GM19025 (cell line): Measurements from ENCODE around the gene FMOD.
"Not testable (repeated sequence)": the region's sequence is repeated elsewhere in the genome, so short reads cannot be mapped to it uniquely, and the experiment has no call there.

Source experiments
- ATAC-seq: cut with Tn5 transposase; IDR thresholded peaks from one replicate; pipeline ENCODE4 v1.9.1; 2021; ENCODE audit warnings: mild to moderate bottlenecking, low read depth, moderate library complexity; ENCODE audit not compliant: unreplicated experiment

The FMOD gene

DNA sequence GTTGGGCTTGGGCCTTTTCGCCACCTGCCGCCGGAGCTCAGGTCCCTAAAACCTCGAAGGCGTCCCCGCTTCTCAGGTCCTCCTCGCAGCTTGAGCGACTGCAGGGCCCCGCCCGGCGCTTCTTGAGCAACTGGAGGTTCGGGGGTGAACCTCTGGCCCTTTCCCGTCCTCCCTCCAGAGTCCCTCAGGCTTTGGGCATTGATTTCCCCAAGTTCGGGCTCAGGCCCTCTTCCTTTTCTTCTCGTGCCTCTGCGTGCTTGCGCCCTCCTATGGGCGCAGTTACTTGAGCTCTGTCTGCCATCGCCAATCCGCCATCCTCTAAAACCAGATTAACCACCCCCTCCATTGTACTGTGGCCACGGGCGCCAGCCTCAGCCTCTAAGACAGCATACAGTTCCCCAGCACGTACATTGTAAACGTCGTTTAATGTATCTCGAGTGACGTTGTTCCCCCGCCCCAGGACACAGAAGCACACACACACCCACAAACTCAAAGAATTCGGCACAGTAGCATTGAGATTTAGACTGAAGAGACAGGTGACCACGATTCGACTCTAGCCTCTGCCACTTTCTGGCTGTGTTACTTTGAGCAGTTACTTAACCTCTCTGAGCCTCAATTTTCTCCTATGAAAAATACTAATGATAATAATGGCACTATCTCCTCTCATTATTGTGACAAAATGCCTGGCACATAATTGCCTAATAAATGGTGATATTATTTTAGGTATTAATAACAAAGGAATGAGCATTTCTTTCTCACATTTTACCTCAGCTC lies 23.1 kb downstream of the FMOD start:
- peak; percentile 9 for ATAC-seq

DNA sequence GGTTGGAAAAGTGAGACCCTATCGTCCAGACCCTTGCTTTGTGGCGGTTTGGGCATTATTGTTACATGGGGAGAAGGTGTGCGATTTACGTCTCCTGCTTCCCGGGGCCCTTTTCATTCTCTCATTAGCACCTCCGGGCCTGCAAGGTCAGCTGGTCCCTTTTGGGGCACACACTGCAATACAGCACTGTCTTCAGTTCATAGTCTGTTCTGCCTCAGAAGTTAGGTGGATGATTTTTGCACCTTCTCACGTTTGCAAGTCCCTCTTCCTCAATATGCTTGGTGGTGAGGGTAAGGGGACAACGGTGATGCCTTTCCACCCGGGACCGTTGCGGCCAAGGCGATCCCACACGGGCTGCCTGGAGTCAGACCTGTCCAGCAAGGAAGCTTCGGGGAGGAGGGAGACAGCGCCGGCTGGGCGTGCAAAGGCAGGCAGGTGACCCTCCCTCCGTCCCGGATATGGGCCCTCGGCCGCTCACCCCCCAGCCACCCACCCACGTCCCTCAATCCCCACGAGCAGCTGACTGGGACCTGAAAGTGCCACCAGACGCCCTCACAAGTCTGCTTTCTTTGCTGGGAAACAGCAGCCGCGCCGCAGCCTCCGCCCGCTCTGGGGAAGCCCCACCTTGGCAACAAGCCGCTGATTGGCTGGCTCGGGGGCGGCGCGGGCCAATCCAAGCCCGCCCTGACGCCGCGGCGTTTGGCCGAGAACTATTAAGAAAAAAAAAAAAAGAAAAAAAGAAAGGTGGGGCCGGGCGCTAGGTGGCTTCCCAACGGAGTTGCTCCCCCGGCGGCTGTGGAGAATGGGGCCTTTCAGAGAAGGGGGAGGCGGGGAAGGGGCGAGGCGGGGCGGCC lies 23.9 kb downstream of the FMOD start:
- peak; percentile 69 for ATAC-seq

DNA sequence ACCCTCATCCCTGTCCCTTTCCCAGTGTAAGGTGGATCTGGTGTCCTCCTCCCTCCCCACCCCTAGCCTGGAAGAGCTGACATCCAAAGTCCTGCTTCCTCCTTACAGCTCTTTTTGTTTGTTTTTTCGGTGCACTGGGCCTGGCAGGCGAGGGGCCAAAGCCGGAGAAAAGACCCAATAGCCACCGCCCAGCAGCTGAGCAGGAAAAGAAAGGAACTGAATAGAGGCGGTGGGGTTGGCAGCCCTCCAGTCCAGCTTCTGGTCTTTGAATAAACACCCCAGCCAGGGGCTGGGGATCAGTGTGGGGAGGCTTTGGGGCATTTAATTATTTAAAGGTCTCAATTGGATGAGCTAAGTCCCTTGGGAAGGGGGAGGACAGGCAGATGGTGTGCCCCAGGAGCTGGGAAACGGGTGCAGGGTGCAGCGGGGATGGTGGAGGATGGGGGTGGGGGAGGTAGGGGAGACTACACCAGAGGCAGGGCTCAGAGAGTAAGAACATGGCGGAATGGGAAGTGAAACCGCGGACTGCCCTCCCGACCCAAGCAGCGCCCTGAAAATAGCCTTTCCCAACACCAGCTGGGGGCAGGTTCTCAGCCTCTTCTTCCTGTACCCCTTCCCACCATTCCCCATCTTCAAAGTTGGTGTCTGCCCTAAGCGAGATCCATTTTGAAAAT lies 25.4 kb downstream of the FMOD start:
- no peak for ATAC-seq

DNA sequence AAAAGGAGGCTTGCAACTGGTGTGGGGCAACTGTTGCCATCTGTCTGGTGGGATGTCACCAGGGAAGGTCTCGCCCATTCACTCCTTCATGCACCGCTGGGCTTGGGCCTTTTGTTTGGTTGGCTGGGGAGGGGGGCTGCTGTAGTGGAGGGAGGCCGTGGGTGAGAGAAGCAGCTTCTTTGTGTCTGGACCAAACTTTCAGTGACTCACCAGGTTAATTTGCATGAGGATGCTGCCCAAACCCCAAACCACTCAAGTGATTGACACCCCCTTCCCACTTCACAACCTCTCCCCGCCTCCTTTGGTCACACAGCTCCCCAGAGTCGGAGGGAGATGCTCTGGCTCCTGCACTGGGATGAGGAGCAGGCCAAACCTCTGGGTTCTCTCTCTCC lies 25.9 kb downstream of the FMOD start:
- peak; percentile 33 for ATAC-seq

- no peak for ATAC-seq
These were observed 26.6 kb downstream of the FMOD start for GRCh38 chr1:203324105-203325025.

DNA sequence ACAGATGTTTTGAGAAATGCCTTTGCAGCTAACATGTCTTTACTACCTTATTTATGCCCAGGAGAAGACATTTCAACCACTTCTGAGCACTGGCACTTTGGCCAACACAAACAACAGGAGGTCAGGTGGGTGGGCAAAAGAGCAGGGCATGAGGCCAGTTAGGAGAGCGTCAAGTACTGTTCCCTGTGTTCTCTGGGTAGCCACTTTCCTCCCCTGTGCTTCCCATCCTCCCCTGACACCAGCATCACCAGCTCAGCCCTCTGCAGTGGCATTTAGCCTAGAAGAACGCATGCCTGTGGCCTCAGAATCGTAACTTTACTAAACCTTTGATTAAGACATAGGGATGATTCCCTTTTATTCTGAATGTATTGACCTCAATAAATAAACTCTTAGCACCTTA lies 27.3 kb downstream of the FMOD start:
- no peak for ATAC-seq

DNA sequence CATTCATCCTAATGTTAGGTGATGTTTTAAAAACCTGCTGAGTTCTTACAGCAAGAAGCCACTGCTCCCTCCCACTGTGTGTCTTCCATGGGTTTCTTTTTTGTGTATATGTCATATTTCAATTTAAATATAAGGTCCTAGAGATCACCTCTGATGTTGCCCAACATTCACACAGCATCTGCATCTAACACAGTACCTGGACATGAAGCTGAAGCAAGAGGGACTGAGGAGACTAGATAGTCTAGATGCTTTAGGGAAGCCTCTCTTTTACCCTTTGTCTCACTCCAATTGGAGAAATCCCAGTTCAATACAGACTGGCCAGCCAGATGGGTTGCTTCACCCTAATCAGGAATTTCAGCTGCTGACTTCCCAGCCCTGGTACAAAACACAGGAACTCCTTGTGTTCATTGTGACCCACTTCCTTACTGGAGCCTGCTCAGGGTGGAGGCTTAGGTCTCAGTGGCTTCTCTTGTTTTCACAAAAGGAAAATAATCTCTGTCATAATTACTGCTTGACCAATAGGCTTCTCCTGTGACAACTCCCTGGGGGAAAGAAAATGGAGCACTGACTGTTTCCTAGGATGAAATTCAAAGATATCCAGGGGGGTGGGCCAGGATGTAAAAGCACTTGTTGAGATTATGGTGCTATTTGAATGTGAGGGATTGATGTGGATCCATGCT lies 28.3 kb downstream of the FMOD start:
- ATAC-seq: no peak

GRCh38 chr1:203321273-203322052 lies 29.5 kb downstream of the FMOD start:
- no peak for ATAC-seq

DNA sequence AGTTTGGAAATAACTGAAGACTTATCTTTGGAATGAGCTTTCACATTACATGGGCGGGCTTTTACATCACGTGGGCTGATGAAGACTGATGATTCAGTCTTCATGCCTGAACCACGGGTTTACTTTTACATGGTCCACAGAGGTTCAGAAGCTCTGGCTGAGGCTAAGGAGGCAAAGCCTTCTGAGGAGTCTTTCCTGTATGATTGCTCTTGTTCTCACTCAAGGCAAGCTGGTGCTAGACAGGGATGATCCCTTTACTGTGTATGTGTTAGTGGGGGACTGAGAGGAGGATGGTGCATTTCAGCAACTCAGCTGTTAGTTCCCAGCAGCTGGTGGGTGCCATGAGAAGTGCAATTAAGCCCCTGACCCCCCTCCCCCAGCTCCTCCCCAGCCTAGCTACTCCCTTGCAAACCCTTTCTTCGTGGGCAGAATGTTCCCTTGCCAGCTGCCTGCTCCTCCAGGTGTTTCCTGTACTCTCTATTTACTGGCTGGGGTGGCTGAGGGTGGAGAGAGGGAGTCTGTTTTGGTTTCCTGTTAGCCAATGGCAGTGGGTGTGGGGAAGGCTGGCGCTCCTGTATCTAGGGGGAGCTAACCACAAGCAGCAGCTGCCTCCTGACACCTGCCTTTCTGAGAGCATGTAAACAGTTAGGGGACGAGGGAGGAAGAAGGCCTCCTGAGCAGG lies 30.2 kb downstream of the FMOD start:
- peak; percentile 56 for ATAC-seq

- ATAC-seq: no peak
These were observed 32.7 kb downstream of the FMOD start for GRCh38 chr1:203318229-203318517.

- no peak for ATAC-seq
These were observed 33.3 kb downstream of the FMOD start for GRCh38 chr1:203317429-203318228.

GRCh38 chr1:203316626-203317093 lies 34.3 kb downstream of the FMOD start:
- no peak for ATAC-seq

GRCh38 chr1:203314025-203314759 lies 36.7 kb downstream of the FMOD start:
- ATAC-seq: not testable (repeated sequence)

DNA sequence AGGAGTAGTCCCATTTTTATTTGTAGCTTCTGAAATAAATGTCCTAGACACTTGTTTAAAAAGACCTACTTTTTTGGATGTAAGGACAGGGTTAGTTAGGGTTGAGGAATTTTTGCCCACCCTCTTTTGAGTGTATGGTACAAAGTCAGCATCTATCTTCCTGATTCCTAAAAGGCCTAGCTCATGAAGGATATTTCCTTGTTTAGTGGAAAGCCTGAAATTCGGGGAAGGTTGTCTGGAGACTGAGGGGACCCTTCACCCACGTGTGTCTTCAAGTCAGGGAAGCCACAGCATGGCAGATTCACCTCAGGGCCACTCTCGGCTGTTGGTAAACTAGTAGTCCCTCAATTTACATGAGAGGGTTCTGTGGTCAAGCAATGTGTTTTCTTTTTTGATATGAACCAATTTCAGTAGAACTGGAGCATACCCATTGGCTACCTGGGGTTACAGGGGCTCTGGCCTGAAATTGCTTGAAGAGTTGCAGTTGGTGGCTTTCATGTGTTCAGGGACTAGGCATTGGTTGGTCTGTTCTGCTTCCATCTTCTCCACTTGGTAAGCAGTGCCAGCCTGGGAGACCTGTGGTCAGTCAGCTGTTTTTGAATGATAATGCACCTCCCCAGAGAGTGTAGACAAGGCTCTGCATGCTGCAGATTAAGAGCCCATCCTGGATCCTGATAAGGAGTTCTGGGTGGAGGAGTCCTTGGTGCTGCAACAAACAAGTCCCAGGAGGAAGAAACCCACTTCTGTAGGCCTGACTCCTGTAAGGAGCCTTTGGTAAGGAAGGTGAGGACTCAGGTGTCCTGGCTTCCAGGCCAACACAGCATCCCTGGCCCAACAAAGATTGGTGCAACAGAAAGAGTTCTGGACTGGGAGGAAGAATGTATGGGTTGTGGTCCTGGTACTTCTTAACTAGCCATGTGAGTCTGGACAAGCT lies 39.3 kb downstream of the FMOD start:
- no peak for ATAC-seq

GRCh38 chr1:203308923-203309331 lies 42.0 kb downstream of the FMOD start:
- no peak for ATAC-seq
